Ishikawa (cell line): ENCODE measurements around the gene CEND1.

Experiments used
- CEBPB ChIP-seq: IDR thresholded peaks from 2 replicates; pipeline ENCODE4 v1.6.1; 2012
- CREB1 ChIP-seq: IDR thresholded peaks from 2 replicates; pipeline ENCODE4 v1.6.1; 2012; ENCODE audit warnings: low read depth
- EGR1 ChIP-seq: IDR thresholded peaks from 2 replicates; pipeline ENCODE4 v1.6.1; 2012
- EP300 ChIP-seq: IDR thresholded peaks from 2 replicates; pipeline ENCODE4 v1.6.1; 2012; ENCODE audit warnings: borderline replicate concordance
- FOXM1 ChIP-seq: IDR thresholded peaks from 2 replicates; pipeline ENCODE4 v1.6.1; 2012; ENCODE audit warnings: low read depth, borderline replicate concordance
- MAX ChIP-seq: IDR thresholded peaks from 2 replicates; pipeline ENCODE4 v1.6.1; 2012
- NFIC ChIP-seq: IDR thresholded peaks from 2 replicates; pipeline ENCODE4 v1.6.1; 2012
- RAD21 ChIP-seq: IDR thresholded peaks from 2 replicates; pipeline ENCODE4 v1.6.1; 2012; ENCODE audit warnings: low read depth
- REST ChIP-seq: IDR thresholded peaks from 2 replicates; pipeline ENCODE4 v1.6.1; 2012; ENCODE audit warnings: low read depth, mild to moderate bottlenecking
- TAF1 ChIP-seq: IDR thresholded peaks from 2 replicates; pipeline ENCODE4 v1.6.1; 2012; ENCODE audit warnings: low read depth, mild to moderate bottlenecking
- TCF12 ChIP-seq: IDR thresholded peaks from 2 replicates; pipeline ENCODE4 v1.6.1; 2012; ENCODE audit warnings: low read depth
- TEAD4 ChIP-seq: IDR thresholded peaks from 2 replicates; pipeline ENCODE4 v1.6.1; 2012
- USF1 ChIP-seq: IDR thresholded peaks from 2 replicates; pipeline ENCODE4 v1.6.1; 2012
- YY1 ChIP-seq: IDR thresholded peaks from 2 replicates; pipeline ENCODE4 v1.6.1; 2012; ENCODE audit warnings: low read depth
- ZBTB7A ChIP-seq: IDR thresholded peaks from 2 replicates; pipeline ENCODE4 v1.6.1; 2012; ENCODE audit warnings: low read depth

CEND1 gene

GRCh38 chr11:813072-813455, 23.2 kb upstream of the CEND1 start:
- no peak for TF ChIP-seq FOXM1

GRCh38 chr11:812390-812789, 22.5 kb upstream of the CEND1 start:
- no peak for TF ChIP-seq CREB1
- TF ChIP-seq RAD21, result no peak
- no peak for TF ChIP-seq FOXM1
- TF ChIP-seq TCF12, result no peak
- TF ChIP-seq REST, result no peak
- TF ChIP-seq ZBTB7A, result no peak
- no peak for TF ChIP-seq CEBPB
- no peak for TF ChIP-seq TAF1
- no peak for TF ChIP-seq EP300
- no peak for TF ChIP-seq EGR1
- no peak for TF ChIP-seq NFIC
- no peak for TF ChIP-seq MAX
- TF ChIP-seq USF1, result no peak
- no peak for TF ChIP-seq TEAD4

- TF ChIP-seq TAF1, result no peak
Measured at GRCh38 chr11:811446-812245, 21.8 kb upstream of the CEND1 start.

- TF ChIP-seq REST (no peak), EP300 (peak; percentile 7; the same call in 1 of the 2 replicates)
Measured at GRCh38 chr11:810040-810567, 20.2 kb upstream of the CEND1 start.

GRCh38 chr11:809287-810039, 19.6 kb upstream of the CEND1 start, which contains the start of gene RPLP2:
Gene RPLP2 (plus strand): TSS chr11:809967. CDS start chr11:810235, 268 bp downstream.
- TF ChIP-seq YY1 (peak; percentile 82), RAD21 (no peak; the same call in 1 of the 2 replicates), USF1 (peak; percentile 29; the same call in 1 of the 2 replicates), CREB1 (peak; percentile 96), EP300 (peak; percentile 24; the same call in 1 of the 2 replicates), TEAD4 (no peak), MAX (peak; percentile 90), TAF1 (peak; percentile 90), ZBTB7A (0 out of 2 replicates have a peak, but pooled peaks have one; percentile 27), REST (no peak), EGR1 (peak; percentile 90), NFIC (peak; percentile 25; the same call in 1 of the 2 replicates), TCF12 (peak; percentile 66), CEBPB (no peak)
